Astrocyte of the spinal cord (primary cell): ENCODE measurements around the gene ATP13A1.

ENCODE experiments used
- DNase-seq: peaks from one replicate; pipeline ENCODE4 v3.0.0; 2011; ENCODE audit warnings: low read depth, low spot score
- H3K4me3 ChIP-seq: 2 replicates; pipeline ENCODE4 v1.5.1; 2011; ENCODE audit warnings: low read depth, mild to moderate bottlenecking, low read length, moderate library complexity
- in situ Hi-C: cut with HindIII; loops from 2 replicates; pipeline ENCODE4 v1.10.0; 2017; ENCODE audit warnings: low sequenced_read_pairs
- TF ChIP-seq, protein P1 (sequence below): IDR thresholded peaks from 2 replicates; pipeline ENCODE4 v1.5.1; 2012; ENCODE audit warnings: low read depth, mild to moderate bottlenecking, low read length, inconsistent platforms

Gene ATP13A1

DNA sequence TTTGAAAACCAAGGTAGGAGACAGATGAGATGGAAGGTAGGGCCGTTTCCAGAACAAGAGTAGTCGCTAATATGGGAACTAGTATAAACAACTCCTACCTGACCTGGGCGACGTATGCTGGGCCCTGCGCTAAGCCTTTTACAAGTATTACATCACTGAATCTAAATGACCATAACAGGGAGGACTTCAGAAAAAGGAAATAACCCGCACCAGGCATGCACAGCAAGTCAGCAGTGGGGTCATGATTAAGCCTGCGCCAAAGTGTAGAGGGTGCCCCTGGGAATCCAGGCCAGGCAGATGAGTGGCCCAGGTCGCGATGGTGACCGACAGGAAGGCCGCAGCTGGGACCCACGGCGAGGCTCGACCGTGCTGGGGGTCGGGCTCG, 613 bp downstream of the ATP13A1 start:
- in situ Hi-C loops, result no loop called here
- H3K4me3 ChIP-seq, result peak overlapping the region; percentile 71
- DNase-seq, result no peak
- TF ChIP-seq, protein P1, sequence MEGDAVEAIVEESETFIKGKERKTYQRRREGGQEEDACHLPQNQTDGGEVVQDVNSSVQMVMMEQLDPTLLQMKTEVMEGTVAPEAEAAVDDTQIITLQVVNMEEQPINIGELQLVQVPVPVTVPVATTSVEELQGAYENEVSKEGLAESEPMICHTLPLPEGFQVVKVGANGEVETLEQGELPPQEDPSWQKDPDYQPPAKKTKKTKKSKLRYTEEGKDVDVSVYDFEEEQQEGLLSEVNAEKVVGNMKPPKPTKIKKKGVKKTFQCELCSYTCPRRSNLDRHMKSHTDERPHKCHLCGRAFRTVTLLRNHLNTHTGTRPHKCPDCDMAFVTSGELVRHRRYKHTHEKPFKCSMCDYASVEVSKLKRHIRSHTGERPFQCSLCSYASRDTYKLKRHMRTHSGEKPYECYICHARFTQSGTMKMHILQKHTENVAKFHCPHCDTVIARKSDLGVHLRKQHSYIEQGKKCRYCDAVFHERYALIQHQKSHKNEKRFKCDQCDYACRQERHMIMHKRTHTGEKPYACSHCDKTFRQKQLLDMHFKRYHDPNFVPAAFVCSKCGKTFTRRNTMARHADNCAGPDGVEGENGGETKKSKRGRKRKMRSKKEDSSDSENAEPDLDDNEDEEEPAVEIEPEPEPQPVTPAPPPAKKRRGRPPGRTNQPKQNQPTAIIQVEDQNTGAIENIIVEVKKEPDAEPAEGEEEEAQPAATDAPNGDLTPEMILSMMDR, result no peak

DNA sequence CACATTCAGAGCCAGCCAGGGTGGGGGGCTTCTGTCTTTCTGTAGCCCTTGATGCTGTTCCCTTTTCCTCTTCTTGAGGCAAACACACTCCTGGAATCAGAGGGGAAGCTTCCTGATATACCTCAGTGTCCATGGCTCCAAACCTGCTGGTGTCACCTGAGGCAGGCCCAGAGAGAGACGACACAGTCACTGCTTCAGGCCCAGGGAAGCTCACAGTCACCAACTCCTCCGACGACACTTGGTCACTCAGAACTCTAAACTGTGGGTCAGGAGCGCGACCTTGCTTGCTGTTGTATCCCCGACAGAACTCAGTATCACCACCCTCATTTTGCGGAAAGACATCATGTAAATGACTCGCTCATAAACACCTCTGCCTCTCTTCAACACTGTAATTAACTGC, 1.1 kb downstream of the ATP13A1 start:
- in situ Hi-C loops, result no loop called here

DNA sequence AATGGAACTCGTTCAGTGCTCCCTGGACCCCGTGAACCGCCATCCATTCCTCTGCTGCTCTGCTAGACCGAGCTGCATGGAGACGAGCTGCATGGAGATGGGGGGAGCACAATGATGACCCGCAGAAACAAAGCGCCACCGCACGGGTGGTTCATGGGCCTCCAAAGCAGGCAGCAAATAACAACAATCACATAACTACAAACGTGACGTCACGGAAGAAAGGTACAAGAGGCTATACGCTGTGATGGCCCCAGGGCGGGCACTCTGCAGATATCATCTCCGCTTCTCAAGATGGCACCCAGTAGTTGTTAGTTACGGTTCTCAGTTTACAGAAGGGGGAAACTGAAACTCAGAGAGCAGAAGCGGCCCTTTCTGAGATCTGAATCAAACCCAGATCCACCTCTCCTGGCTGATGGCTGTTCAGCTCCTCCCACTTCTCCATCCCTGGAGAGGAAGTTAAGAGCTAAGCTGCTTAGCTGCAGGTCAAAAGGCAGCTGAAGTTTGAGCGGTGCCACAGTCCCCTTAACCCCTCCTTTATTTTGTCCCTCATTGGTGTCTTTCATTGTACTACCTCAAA, 1.7 kb downstream of the ATP13A1 start:
- TF ChIP-seq, protein P1, result no peak
- DNase-seq, result no peak
- H3K4me3 ChIP-seq, result no peak overlapping the region
- in situ Hi-C loops, result no loop called here

More for the DNA sequence above, 1.1 kb downstream of the ATP13A1 start:
- TF ChIP-seq, protein P1, result no peak
- H3K4me3 ChIP-seq, result peak overlapping the region; percentile 71
- DNase-seq, result no peak

GRCh38 chr19:19661141-19661674, 2.3 kb downstream of the ATP13A1 start:
- no peak for DNase-seq
- in situ Hi-C loops, result no loop called here
- H3K4me3 ChIP-seq, result no peak overlapping the region
- TF ChIP-seq, protein P1, result no peak

DNA sequence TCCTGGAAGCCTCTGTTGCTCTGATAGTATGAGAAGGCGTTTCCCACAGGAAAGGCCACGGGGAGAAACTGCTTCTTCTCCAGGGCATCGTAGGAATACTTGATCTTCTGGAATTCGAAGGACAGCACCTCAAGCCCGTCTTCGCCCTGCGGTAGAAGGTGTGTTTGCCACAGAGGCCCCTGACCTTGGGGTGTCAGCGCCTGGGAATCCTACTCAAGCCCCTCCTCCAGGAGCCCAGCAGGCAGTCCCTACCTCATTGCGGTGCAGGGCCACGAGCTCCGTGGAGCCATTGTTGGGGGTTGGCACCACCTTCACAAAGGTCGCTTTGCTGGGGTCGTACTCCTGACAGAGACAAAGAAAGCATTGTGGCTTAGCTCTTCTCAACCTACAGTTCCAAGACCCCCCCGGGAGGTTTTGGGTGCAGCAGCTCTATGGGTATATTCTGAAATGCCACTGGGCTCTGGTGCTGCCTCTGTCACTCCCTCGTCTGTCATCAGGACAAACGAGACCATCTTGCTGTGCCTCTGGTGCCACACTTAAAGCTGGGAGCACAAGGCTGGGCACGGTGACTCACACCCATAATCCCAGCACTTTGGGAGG, 3.7 kb downstream of the ATP13A1 start:
- H3K4me3 ChIP-seq, result no peak overlapping the region
- TF ChIP-seq, protein P1, result no peak
- DNase-seq, result no peak
- in situ Hi-C loops, result no loop called here

DNA sequence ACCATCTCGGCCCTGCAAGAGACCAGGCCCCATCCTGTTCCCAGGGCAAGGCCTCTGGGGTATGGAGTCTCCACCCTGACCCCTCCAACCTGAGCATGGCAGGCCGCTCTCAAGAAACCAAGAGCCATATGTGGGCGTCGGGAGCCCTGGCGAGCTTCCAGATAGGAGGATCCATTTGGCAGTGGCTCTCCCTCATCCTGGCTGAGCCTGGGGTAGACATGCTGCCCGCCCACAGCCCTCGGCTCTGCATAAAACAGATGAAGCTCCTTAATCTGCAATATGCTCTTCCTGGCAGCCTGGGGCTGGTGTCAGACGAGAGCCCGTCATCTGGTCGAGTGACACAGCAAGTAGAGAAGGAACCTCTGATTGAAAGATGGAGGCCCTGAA, 6.1 kb downstream of the ATP13A1 start:
- in situ Hi-C loops, result no loop called here
- H3K4me3 ChIP-seq, result no peak overlapping the region
- no peak for DNase-seq
- TF ChIP-seq, protein P1, result no peak
